ENCODE data around the gene GALNT17. TPM values are rescaled to one million over a fixed set of nuclear protein-coding genes. Genes with fewer than 3 reads are reported as not detected.

The GALNT17 gene
- polyA plus RNA-seq, 1 donor (not counting 4 experiments of a cell fraction or from before 2014, with no cell fraction given): not detected

DNA sequence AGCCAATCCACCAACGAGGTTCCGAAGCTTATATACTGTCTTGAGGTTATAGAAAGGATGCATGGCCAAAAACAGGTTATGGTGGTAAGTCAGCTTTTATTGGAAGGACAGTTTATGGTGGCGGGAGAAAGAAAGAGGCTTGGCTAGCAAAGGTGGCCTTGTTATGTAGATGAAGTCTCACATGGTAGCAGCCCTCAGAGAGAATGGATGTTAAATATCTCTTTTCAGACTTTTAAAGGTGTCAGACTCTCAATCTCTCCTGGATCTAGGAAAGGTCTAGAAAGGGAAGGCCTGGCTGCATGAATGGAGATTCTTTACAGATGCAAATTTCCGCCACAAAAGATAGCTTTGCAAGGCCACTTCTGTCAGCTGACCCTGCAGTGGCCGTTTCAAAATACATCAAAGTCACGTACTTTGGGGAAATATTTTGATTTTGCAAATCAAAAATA is 333.8 kb downstream of the GALNT17 start:
- DNase-seq (ENCODE audit: low read depth, low spot score): no peak
- no peak overlapping the region for H3K4me2 ChIP-seq (ENCODE audit: control insufficient read depth, extremely low read depth, insufficient read depth, low read depth, low read length)
- H3K4me1 ChIP-seq (ENCODE audit: control insufficient read depth, extremely low read depth, insufficient read depth, low read length): no peaks in the 10 kb centered on the region
- H3K9me1 ChIP-seq (ENCODE audit: control insufficient read depth, extremely low read depth, insufficient read depth, low read length): no peaks in the 10 kb centered on the region
- H3K27ac ChIP-seq (ENCODE audit: control insufficient read depth, insufficient read depth, low read length): no peak overlapping the region
- H3K27me3 ChIP-seq (ENCODE audit: control insufficient read depth, extremely low read depth, insufficient read depth, low read length): no peaks in the 10 kb centered on the region
- H3K4me3 ChIP-seq (ENCODE audit: control insufficient read depth in 2 of 3, extremely low read depth in 1 of 3, insufficient read depth in 2 of 3, low read depth in 1 of 3, low read length in 3 of 3): no peak overlapping the region
- H3K36me3 ChIP-seq (ENCODE audit: control insufficient read depth in 2 of 2, extremely low read depth in 1 of 2, insufficient read depth in 2 of 2, low read length in 2 of 2): no peaks in the 10 kb centered on the region
- peaks cover 1% of the 10 kb centered on the region for H3K9me3 ChIP-seq (ENCODE audit: control insufficient read depth, low read depth, low read length)
- no peaks in the 10 kb centered on the region for H4K20me1 ChIP-seq (ENCODE audit: control insufficient read depth, extremely low read depth, insufficient read depth, low read length)
- H3K79me2 ChIP-seq (ENCODE audit: control insufficient read depth, insufficient read depth, low read length): no peaks in the 10 kb centered on the region
- TF ChIP-seq, protein P1, sequence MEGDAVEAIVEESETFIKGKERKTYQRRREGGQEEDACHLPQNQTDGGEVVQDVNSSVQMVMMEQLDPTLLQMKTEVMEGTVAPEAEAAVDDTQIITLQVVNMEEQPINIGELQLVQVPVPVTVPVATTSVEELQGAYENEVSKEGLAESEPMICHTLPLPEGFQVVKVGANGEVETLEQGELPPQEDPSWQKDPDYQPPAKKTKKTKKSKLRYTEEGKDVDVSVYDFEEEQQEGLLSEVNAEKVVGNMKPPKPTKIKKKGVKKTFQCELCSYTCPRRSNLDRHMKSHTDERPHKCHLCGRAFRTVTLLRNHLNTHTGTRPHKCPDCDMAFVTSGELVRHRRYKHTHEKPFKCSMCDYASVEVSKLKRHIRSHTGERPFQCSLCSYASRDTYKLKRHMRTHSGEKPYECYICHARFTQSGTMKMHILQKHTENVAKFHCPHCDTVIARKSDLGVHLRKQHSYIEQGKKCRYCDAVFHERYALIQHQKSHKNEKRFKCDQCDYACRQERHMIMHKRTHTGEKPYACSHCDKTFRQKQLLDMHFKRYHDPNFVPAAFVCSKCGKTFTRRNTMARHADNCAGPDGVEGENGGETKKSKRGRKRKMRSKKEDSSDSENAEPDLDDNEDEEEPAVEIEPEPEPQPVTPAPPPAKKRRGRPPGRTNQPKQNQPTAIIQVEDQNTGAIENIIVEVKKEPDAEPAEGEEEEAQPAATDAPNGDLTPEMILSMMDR (optimal IDR thresholded peaks at IDR 0.05 in 1 of 3, IDR thresholded peaks at IDR 0.05 in 1 of 3, conservative IDR thresholded peaks at IDR 0.05 in 1 of 3; ENCODE audit: extremely low read depth in 1 of 3, insufficient read depth in 2 of 3, low read length in 3 of 3): no peak
- TF ChIP-seq EZH2 (IDR thresholded peaks at IDR 0.05; ENCODE audit: low read length): no peak
- H2AFZ ChIP-seq (ENCODE audit: control insufficient read depth, low read length): no peak overlapping the region
- dilution Hi-C loops (cut with MboI; ENCODE audit: extremely low pct_ligation_motif_present, low sequenced_read_pairs): no loop called here
- no peak for FAIRE-seq
- H3K9ac ChIP-seq (ENCODE audit: control insufficient read depth, extremely low read depth, insufficient read depth, low read length): no peak overlapping the region

DNA sequence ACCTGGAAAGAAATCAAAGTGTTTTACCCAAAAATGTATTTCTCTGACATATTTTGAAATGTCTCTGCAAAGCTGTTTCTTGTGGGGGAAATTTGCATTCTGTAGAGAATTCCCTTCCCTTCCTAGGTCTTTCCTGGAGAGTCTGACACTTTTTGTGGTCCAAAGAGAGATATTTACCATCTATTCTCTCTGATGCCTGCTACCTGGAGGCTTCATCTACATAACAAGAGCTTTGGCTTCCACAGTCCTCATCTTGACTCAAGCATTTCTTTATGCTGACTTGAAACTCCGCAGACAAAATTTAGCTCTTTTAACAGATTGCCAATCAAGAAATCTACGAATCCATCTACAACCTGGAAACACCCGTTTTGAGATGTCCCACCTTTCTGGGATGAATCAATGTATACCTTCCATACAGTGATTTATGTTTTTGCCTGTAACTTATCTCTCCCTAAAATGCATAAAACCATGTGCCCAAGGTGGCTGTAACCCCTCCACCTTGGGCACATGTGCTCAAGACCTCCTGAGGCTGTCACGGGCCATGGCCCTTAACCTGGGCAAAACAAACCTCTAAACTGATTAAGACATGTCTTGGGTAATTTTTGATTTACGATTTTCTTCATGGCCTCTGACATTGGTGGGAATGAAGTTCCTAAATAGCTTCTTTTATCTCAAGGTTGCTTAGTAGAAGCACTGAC is 334.7 kb downstream of the GALNT17 start:
- H3K4me2 ChIP-seq (ENCODE audit: control insufficient read depth, extremely low read depth, insufficient read depth, low read depth, low read length): no peak overlapping the region
- H3K4me3 ChIP-seq (ENCODE audit: control insufficient read depth in 2 of 3, extremely low read depth in 1 of 3, insufficient read depth in 2 of 3, low read depth in 1 of 3, low read length in 3 of 3): no peak overlapping the region
- H3K27me3 ChIP-seq (ENCODE audit: control insufficient read depth, extremely low read depth, insufficient read depth, low read length): no peaks in the 10 kb centered on the region
- no peaks in the 10 kb centered on the region for H3K36me3 ChIP-seq (ENCODE audit: control insufficient read depth in 2 of 2, extremely low read depth in 1 of 2, insufficient read depth in 2 of 2, low read length in 2 of 2)
- H3K9me3 ChIP-seq (ENCODE audit: control insufficient read depth, low read depth, low read length): peaks cover under 1% of the 10 kb centered on the region
- H4K20me1 ChIP-seq (ENCODE audit: control insufficient read depth, extremely low read depth, insufficient read depth, low read length): no peaks in the 10 kb centered on the region
- TF ChIP-seq EZH2 (IDR thresholded peaks at IDR 0.05; ENCODE audit: low read length): no peak
- TF ChIP-seq, protein P1 (optimal IDR thresholded peaks at IDR 0.05 in 1 of 3, IDR thresholded peaks at IDR 0.05 in 1 of 3, conservative IDR thresholded peaks at IDR 0.05 in 1 of 3; ENCODE audit: extremely low read depth in 1 of 3, insufficient read depth in 2 of 3, low read length in 3 of 3): no peak
- H3K9ac ChIP-seq (ENCODE audit: control insufficient read depth, extremely low read depth, insufficient read depth, low read length): no peak overlapping the region
- no peak for FAIRE-seq
- no peaks in the 10 kb centered on the region for H3K4me1 ChIP-seq (ENCODE audit: control insufficient read depth, extremely low read depth, insufficient read depth, low read length)
- no peak for DNase-seq (ENCODE audit: low read depth, low spot score)
- no peak overlapping the region for H2AFZ ChIP-seq (ENCODE audit: control insufficient read depth, low read length)
- H3K79me2 ChIP-seq (ENCODE audit: control insufficient read depth, insufficient read depth, low read length): no peaks in the 10 kb centered on the region
- no peaks in the 10 kb centered on the region for H3K9me1 ChIP-seq (ENCODE audit: control insufficient read depth, extremely low read depth, insufficient read depth, low read length)
- no peak overlapping the region for H3K27ac ChIP-seq (ENCODE audit: control insufficient read depth, insufficient read depth, low read length)
- dilution Hi-C loops (cut with MboI; ENCODE audit: extremely low pct_ligation_motif_present, low sequenced_read_pairs): no loop called here
